Measurements from ENCODE around the gene PRL.

DNA sequence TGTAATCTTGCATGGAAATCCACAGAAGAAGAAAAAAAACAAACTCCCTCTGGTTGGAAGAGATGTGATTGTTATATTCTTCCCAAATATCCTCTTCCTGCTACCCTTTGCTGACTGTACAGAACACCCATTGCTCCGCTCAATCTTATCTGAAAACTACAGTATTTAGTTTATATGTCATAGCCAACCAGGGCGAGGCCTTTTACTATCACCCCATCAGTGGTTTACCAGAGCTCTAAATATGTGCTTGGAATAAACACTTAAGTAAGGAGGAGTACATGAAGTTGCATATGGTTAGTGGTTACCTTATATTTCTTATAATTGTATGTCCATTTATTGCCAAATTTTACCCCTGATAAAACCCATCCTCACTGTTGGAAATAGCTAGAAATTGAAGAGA lies 12.2 kb downstream of the PRL start:
- TF ChIP-seq GTF2F1 (IDR thresholded peaks at IDR 0.05; ENCODE audit: borderline replicate concordance, low read depth, low read length) (no peak), TAF1 (IDR thresholded peaks at IDR 0.05; ENCODE audit: low read depth, low read length) (no peak), RXRA (IDR thresholded peaks at IDR 0.05; ENCODE audit: insufficient read depth, low read depth, low read length) (no peak), POLR2A (IDR thresholded peaks at IDR 0.05; ENCODE audit: control extremely low read depth in 1 of 2, low read depth in 2 of 2, low read length in 2 of 2) (no peak)
